ENCODE measurements around the gene RAG2.

Gene RAG2

GRCh38 chr11:36586543-36586942 lies 11.5 kb downstream of the RAG2 start:
- no peak for TF ChIP-seq CTCF (conservative IDR thresholded peaks at IDR 0.05; ENCODE audit: low read depth, low read length)
- H3K4me3 ChIP-seq (ENCODE audit: low read depth, low read length) = no peak overlapping the region
- DNase-seq (ENCODE audit: low read depth) = peak; percentile 8

GRCh38 chr11:36583667-36584066 lies 14.4 kb downstream of the RAG2 start:
- DNase-seq (ENCODE audit: low read depth) = no peak
- no peak overlapping the region for H3K4me3 ChIP-seq (ENCODE audit: low read depth, low read length)
- TF ChIP-seq CTCF (conservative IDR thresholded peaks at IDR 0.05; ENCODE audit: low read depth, low read length) = no peak

GRCh38 chr11:36581536-36581935 lies 16.5 kb downstream of the RAG2 start:
- no peak for TF ChIP-seq CTCF (conservative IDR thresholded peaks at IDR 0.05; ENCODE audit: low read depth, low read length)
- H3K4me3 ChIP-seq (ENCODE audit: low read depth, low read length) = no peak overlapping the region
- DNase-seq (ENCODE audit: low read depth) = no peak

- no peak for TF ChIP-seq CTCF (conservative IDR thresholded peaks at IDR 0.05; ENCODE audit: low read depth, low read length)
- no peak for DNase-seq (ENCODE audit: low read depth)
Observed at GRCh38 chr11:36578458-36578857, 19.6 kb downstream of the RAG2 start.

GRCh38 chr11:36577859-36578258 lies 20.2 kb downstream of the RAG2 start:
- no peak for TF ChIP-seq CTCF (conservative IDR thresholded peaks at IDR 0.05; ENCODE audit: low read depth, low read length)
- H3K4me3 ChIP-seq (ENCODE audit: low read depth, low read length) = no peak overlapping the region
- no peak for DNase-seq (ENCODE audit: low read depth)

More at GRCh38 chr11:36578458-36578857, 19.6 kb downstream of the RAG2 start:
- no peak overlapping the region for H3K4me3 ChIP-seq (ENCODE audit: low read depth, low read length)

GRCh38 chr11:36577373-36577772 lies 20.7 kb downstream of the RAG2 start:
- no peak for DNase-seq (ENCODE audit: low read depth)
- no peak for TF ChIP-seq CTCF (conservative IDR thresholded peaks at IDR 0.05; ENCODE audit: low read depth, low read length)
- H3K4me3 ChIP-seq (ENCODE audit: low read depth, low read length) = no peak overlapping the region

- H3K4me3 ChIP-seq (ENCODE audit: low read depth, low read length) = no peak overlapping the region
- no peak for DNase-seq (ENCODE audit: low read depth)
- TF ChIP-seq CTCF (conservative IDR thresholded peaks at IDR 0.05; ENCODE audit: low read depth, low read length) = no peak
Observed at GRCh38 chr11:36574486-36574885, 23.6 kb downstream of the RAG2 start.
